ENCODE results near the gene ZNF827.

Gene ZNF827

DNA sequence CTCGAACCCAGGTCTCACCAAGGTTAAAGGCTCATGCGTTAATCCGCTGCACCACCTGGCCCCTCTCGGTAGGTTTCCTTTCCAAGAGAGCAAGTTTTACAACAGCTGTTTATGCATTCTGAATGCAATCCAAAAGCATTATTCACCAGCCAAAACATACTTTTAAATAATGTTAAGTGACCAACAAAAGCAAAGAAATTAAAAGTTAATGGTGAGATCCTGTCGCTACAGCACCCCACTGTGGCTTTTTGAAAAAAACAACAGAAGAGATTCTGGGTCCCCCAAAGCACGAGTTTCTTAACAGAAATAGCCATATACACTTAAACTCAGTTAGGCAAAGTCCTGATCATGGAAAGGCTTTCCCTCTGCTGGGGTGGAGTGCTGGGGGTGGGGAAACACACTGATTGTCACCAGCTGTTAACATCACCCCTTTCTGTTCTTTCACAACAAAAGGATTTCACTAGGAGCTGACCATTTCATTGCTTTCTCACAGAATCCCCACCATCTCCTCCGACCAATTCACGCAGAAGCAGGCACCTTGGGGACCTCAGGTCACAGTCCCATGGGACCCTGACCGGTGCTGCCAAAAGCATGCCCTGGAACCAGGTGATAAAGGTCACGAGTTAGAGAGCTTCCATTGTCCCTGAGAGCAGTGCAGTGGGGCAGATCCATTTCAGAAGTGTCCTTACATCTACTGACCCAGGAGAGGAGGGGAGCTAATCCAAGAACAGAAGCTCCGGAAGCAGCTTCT is 51.2 kb downstream of the ZNF827 start:
- peak; percentile 68 for DNase-seq

DNA sequence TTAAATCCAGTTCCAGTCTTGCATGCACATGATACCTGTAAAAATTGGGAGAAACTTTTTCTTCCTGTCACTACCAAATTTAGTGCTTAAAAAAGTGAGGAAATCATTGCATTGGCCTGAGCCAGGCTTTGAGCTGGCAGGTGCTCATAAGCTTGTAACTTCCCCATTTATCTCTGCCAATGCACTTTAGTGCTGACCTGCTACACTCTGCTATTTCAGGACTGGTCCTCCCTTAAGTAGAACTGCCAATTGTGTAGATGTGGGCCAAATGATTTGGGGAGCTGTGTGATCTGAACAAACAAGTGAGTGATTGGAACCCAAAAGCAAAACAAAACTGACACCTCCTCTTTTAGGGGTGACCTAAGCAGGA is 51.8 kb downstream of the ZNF827 start:
- DNase-seq, result no peak

DNA sequence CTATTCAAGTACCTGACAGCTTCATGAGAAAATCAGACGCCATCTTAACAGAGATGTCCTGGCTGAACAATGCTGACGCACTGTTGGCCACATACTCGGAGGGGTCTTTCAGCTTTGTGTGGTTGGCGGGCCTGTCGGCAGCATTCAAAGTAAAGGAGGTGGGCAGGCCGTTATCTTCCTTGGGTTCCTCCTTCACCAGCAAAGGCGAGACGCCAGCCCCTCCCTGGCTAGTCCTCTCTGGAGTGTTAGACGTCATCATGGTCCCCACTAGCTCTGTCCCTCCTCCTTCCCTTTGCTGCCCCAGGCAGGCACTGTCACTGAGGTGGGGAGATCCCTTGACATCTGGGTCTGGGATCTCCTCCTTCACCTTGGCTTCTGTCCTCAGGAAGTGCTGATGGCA is 53.0 kb downstream of the ZNF827 start:
- DNase-seq, result no peak

DNA sequence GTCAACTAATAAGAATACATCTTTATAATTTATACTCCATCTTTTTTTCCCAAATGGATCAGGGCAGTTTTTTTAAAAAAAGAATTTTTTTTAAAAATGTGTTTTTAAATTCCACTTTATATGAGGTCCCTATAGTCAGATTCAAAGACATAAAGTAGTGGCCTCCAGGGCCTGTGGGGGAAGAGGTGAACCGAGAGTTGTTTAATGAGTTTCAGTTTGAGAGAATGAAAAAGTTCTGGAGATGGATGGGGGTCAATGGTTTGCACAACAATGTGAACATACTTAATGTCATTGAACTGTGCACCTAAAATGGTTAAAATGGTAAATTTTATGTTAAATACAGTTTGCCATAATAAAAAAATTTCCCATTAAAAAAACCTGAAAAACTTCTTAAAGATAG is 53.8 kb downstream of the ZNF827 start:
- DNase-seq, result no peak

DNA sequence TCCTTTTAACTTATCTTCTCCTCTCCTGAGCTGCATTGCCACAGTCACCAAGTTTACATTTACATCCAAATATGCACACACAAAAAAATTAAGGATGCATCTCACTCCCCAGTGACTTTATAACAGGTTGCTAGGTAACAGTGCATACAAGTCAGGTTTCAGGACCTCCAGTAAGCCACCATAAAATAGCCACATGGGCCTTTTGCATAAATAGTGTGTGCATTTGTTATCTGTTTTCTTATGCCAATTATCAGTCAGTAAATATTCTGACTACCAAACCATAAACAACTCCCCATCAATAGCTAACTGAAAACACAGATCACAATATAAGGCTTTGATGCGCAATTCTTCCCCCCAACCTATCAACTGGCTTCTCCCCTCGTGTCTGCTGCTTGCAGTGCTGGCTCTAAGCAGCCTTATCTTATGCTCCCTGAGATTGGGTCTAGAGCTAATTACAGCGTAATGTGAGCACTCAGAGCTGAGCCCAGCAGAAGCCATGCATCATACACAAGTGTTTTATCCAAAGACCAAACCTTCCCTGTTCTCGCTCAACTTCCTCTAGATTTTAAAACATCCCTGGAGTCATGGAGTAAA is 55.4 kb downstream of the ZNF827 start:
- no peak for DNase-seq

DNA sequence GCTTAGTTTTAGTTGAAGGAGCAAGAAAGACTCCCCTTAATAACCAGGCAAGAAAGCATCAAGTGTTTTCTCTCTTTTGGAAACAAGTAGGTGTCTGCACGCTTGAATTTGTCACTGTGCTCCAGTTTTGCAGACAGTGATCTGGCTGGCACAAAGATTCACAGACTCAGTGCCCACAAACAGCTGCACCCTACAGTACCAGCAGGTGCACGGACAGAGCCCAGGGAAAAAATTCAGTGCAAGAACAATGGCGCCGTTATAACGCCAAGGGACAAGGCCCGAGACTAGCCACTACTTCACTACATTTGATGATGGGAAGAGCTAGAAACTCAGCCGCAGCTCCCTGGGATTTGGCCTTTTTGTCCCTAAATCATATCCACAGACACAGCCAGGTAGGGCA is 56.0 kb downstream of the ZNF827 start:
- DNase-seq, result no peak

DNA sequence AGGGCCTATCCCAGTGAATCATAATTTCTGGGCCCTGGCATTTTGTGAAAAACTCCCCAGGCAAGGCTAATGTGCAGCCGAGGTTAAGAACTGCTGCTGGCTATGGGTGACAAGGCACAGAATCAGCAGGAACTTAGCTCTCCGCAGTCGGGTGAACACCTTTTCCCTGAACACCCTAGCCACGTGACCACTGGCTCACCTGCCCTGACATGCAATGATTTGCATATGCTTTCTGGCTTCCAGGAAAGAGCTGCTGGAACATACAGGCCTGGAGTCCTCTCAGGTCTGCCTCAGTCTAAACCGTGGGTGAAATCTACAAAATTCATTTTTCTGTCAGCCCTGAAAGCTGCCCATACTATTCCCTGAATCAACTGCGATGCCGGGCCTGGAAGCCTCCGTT is 56.6 kb downstream of the ZNF827 start:
- no peak for DNase-seq

DNA sequence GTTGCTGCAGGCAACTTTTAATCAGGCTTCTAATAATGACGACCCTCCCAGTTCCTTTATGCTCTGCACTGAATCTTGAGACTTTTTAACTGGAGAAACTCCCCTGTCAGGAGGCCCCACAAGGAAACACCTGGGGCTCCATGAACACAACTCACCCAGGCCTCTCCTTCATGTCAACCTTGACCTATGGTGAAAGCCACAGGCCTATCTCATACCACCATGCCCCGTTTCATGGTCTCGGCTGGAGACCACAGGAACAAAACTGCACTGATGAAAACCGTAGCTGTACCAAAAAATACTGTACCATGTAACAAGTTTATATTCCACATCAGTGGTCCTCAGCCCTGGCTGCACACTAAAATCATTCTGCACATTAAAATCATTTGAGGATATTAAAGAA is 57.0 kb downstream of the ZNF827 start:
- DNase-seq, result no peak

DNA sequence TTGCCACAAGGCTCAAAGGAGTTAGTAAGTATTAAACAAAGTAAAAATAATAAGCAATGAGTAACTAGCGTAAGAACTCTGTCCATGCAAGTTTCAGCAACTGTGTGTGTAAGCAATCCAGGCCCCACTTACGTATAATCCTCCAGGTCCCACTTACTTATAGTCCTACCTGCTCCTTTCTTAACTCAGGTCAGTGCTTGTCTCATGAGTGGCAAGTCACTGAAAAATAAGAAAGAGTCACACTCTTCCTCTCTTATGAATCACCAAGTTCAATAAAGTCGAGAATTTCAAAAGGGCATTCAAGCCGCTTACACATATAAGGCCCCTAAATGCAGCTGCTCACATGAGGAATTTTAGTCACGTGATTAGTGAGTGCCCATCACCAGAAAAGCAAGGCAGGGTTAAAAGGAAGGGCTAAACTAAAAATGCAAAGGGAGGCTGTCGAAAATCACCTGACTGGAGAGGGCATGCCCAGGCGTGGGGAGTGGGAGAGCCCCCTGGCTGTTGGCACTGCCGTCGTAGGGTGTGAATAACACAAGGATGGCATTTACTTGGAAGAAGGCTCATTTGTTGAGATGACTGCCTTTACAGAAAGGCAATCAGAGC is 58.2 kb downstream of the ZNF827 start:
- DNase-seq, result no peak

DNA sequence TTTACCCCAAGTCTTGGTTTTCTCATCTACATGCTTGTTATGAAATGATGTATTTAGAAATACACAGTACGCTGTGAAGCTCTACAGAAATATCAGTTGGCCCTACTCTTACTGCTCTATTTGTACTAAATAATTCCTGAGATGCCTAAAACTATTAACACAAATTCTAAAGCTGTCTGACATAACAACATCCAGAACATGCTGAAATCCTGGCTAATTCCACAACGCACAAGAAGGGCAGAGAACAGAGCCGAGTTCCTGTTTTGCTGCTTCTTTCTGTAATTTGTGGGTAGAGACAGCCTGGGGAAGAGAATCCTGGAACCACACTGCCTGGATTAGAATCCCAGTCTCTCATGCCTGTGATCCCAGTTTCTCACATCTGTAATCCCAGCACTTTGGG is 59.0 kb downstream of the ZNF827 start:
- DNase-seq, result no peak

DNA sequence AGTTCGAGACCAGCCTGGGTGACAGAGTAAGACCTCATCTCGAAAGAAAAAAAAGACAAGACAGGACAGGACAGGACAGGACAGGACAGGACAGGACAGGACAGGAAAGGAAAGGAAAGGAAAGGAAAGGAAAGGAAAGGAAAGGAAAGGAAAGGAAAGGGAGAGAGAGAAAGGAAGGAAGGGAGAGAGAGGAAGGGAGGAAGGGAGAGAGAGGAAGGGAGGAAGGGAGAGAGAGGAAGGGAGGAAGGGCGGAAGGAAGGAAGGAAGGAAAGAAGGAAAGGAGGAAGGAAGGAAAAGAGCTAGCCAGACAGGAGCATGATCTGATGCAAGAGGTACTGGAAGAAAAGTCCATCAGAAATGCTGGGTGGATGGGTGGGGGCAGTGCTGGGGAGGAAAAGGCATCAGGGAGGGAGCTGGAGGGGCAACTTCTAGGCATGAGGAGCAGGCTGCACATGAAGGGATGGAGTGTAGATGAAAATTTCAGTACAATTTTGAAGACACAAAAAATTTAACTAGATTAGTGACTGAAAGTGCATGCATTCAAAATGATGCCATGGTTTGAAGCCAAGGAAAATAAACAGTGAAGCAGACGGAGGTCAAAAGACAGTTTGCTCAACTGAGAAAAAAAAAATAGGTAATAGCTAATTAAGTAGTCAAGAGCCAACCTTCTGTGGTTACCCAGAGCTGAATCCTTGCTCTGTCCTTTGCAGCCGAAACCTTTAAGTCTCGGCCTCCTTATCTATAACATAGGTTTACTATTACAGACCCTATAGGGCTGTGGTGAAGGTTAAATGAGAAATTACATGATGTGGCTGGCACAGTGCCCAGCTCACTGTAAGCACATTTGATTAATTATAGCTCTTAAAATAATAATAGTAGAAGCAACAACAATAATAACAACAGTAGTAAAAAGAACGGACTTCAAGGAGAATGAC is 59.9 kb downstream of the ZNF827 start:
- DNase-seq, result no peak

DNA sequence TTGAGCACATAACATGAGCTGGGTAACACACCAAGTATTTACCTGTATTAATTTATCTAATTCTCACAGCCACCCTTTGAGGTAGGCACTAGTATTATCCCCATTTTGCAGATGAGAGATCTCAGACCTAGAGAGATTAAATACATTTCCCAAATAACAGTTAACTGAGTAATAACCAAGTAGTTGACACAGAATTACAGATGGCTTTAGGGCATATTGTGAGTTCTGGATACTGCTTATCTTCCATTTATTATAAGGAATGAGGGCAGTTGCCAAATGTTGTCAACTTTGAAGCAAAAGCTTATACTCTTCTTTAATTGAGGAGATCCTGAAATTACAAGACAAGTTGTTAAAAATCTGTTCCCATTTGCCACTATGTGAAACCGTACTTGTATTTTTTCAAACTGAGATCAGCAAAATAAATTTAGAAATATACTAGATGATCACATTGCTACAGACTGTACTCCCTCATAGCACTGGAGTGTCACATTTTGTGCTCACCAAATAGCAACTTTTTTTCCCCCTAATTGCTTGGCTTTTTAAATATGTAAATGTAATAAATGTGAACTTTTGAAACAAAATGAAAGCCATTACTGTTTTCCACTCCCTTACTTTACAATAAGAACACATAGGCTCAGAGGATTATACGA is 62.0 kb downstream of the ZNF827 start:
- DNase-seq, result no peak

DNA sequence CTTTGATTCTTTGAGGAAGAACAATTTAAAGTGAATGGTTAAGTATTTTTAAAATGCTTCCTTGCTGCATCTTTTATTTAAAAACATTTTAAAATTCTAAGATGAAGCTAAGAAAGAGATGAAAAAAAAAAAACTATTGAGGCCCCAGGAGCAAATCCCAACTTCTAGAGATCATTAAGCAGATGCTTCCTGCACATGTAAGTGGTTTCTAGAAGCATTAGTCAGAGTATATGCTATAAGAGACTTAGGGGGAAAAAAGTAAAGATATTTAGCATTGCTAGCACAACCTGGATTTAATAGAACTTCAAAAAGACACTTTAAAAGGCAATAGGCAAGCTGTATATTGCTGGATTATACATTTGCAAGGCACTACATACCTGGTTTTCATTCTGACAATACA is 64.7 kb downstream of the ZNF827 start:
- no peak for DNase-seq

DNA sequence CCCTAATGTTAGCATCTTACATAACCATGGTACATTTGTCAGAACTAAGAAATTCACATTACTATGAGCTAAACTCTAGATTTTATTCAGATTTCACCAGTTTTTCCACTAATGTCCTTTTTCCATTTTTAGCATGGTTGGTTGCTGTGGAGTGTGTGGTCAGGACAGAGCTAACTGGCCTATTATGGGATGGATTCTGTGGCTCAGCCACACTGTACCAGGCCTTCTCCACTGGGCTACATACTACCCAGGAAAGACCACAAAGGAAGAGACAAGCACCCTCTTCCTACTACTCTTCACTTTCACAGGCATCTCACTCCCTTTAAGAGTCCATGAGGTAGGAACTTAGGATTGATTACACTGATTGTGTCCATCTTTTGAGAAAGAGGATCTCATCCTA is 67.4 kb downstream of the ZNF827 start:
- DNase-seq, result no peak

DNA sequence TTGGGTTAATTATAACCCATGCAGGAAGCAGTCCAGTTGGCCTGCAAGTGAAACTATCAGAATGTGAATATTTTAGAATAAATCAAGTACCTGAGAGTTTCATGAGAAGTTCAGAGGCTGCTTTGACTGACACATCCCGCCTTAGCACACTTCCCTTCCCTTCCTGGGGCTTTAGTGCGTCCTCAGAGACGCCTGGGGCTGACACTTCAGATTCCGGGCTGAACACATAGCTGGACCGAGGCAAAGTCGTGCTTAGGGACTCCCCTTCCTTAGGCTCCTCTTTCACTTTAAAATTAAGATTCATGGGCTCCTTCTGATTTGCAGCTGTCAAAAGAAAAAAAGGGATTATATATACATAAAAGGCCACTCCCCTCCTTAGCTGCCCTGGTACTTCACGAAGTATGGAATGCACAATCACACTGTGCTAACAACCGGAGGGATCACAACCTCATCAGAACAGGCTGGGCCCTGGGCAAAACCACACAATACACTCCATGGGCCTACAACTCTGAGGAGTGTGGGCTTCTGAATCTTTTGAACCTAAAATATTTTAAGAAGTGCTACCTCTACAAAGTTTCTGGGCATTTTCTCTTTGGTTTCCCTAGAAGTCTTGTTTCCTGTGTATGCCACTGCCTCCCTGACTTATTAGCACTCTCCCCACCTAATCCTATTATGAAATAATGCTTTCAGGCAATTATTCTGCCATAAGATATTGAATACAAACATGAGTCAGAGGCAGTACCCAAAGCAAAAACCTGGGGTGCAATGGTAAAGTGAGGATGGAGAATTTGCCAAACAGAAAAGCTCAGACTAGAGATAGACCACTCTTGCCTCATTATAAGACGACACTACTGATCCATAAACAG is 68.2 kb downstream of the ZNF827 start:
- no peak for DNase-seq

DNA sequence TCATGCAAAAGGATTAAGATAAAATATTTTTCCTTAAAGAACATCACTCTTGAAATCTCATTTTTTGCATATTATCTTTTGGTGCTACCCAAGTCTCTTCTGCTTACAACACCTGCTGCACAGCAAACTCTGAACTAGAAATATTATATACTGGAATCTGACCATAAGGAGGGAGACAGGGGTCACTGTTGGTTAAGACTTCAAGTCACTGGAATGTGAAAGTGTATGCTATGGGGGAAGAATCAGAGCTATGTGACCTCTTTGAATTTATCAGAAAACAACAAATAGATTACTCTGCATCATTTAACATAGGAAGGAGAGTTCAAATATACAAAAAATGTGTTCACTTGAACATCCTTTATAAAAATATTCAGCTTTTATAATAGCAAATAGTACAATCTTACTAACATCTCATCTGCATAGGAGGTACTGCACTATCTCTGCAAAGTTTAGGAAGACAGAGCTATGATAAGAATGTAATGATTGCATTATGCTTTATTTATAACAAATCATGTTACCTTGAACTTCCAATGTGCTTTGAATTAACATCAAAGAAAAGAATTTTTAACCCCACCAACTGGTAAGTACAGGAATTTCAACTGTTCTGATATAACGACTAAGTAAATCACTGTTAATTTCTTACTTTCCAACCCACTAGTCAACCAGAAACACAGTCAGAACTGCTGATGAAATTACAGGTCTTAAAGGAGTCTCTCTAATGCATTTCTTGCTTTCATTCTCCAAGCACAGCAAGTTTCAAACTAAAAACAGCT is 69.8 kb downstream of the ZNF827 start:
- no peak for DNase-seq

DNA sequence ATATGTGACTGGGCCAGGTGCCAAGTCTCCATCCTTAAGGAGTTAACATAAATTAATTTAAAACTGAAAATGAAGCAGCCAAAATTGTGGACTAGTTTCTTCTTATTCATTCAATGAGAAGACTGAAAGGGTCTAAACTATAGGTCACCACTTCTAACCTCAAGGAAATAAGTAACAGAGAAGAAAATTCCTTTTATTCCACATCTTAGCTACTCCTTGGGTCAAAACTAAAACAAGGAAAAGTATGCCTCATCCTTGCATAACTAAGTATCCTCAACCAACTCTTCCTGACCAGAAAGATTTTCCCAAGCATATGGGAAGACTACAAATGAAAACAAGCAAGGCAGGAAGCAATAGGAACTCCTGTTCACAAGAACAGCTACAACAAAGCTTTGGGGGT is 71.2 kb downstream of the ZNF827 start:
- DNase-seq, result no peak

DNA sequence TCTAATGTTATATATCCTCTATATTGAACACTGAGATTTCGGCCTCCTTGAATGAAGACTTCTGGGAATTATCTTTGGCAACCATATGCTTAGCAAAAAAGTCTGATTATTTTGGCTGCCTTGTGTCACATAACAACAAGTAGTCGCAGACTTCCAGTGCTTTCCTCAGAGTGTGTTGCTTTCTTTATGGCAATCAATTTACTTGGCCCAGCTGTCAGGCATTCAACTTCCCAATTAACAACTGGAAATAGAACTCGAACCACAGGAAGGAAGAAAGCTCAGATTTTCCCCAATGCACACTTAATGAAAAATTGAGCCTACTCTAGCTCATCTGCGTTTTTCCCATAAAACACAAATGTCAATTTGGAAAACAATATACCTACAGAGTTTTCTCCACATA is 71.6 kb downstream of the ZNF827 start:
- DNase-seq, result no peak

DNA sequence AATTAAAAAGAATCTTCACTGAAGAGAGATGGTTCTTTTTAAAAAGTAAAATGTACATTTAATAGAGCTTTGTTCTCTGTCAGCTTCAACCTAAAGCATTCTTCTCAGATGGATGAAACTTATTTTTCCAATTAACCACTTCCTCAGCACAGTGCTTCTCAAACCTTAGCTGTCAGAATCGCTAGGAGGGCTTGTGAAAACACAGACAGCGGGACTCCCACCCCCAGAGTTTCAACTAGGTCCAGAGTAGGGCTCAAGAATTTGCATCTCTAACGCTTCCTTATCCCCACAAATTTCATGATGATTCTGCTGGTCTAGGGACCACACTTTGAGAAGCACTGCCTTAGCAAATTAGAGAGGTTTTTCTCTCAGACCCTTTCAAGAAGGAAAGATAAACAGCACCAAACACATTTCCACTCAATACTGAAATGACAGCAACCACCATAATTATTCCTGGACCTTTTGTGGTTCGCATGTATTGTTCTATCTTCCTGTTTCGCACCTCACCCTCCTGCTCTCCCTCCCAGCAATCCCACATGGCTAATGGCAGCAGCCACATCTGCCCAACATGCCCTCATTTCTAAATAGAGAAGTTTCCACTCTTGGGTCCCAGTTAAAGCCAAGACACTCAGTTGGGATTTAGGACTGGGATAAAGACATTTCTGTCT is 73.2 kb downstream of the ZNF827 start:
- DNase-seq, result no peak

DNA sequence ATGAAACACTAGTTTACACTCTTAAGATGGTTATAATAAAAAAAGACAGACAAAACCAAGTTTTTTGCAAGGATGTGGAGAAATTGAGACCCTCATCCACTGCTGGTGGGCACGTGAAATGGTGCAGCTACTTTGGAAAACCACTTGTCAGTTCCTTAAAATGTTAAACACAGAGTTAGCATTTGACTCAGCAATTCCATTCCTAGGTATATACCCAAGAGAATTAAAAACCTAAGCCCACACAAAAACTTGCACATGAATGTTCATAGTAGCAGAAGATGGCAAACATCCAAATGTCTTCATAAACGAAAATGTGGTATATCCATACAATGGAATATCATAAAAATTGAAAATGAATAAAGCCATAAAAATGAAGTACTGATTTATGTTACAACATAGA is 75.4 kb downstream of the ZNF827 start:
- DNase-seq, result no peak

Data from femur (tissue), 1 donor.